ENCODE measurements around the gene IGF2BP2.
"Not testable (repeated sequence)": the region's sequence is repeated elsewhere in the genome, so short reads cannot be mapped to it uniquely, and the experiment has no call there.

The IGF2BP2 gene

GRCh38 chr3:185657691-185658503 is 166.9 kb downstream of the IGF2BP2 start:
- DNase-seq = no peak

- no peak for DNase-seq
Observed at GRCh38 chr3:185657211-185657610, 167.6 kb downstream of the IGF2BP2 start.

GRCh38 chr3:185656321-185656840 is 168.5 kb downstream of the IGF2BP2 start:
- no peak for DNase-seq

- no peak for DNase-seq
Observed at GRCh38 chr3:185655426-185656320, 169.2 kb downstream of the IGF2BP2 start.

GRCh38 chr3:185654758-185655145 is 170.1 kb downstream of the IGF2BP2 start:
- DNase-seq = no peak

GRCh38 chr3:185653949-185654757 is 170.7 kb downstream of the IGF2BP2 start:
- DNase-seq = no peak

GRCh38 chr3:185651971-185652370 is 172.9 kb downstream of the IGF2BP2 start:
- DNase-seq = no peak

- DNase-seq = no peak
Observed at GRCh38 chr3:185649414-185649813, 175.4 kb downstream of the IGF2BP2 start.

- DNase-seq = no peak
Observed at GRCh38 chr3:185648396-185648795, 176.4 kb downstream of the IGF2BP2 start.

- DNase-seq = no peak
Observed at GRCh38 chr3:185647880-185648210, 177.0 kb downstream of the IGF2BP2 start.

- DNase-seq = no peak
Observed at GRCh38 chr3:185647134-185647879, 177.5 kb downstream of the IGF2BP2 start.

- DNase-seq = no peak
Observed at GRCh38 chr3:185646382-185647133, 178.3 kb downstream of the IGF2BP2 start.

GRCh38 chr3:185645596-185646381 is 179.1 kb downstream of the IGF2BP2 start:
- DNase-seq = no peak

GRCh38 chr3:185645191-185645590 is 179.7 kb downstream of the IGF2BP2 start:
- not testable (repeated sequence) for DNase-seq

GRCh38 chr3:185640308-185640707 is 184.5 kb downstream of the IGF2BP2 start:
- DNase-seq = no peak

GRCh38 chr3:185639632-185640206 is 185.1 kb downstream of the IGF2BP2 start:
- DNase-seq = no peak

- not testable (repeated sequence) for DNase-seq
Observed at GRCh38 chr3:185638651-185639050, 186.2 kb downstream of the IGF2BP2 start.

- no peak for DNase-seq
Observed at GRCh38 chr3:185637388-185637787, 187.5 kb downstream of the IGF2BP2 start.

- no peak for DNase-seq
Observed at GRCh38 chr3:185632996-185633395, 191.8 kb downstream of the IGF2BP2 start.

Data from stimulated activated CD4-positive, alpha-beta T cell treated with anti-CD3 and anti-CD28 coated beads, Interleukin-1b, Interleukin-23, amount 100 ng/mL, for 48 hours (primary cell).